Measurements from ENCODE around the gene AMMECR1. TPM values are rescaled to one million over a fixed set of nuclear protein-coding genes. Genes with fewer than 3 reads are reported as not detected.

Gene AMMECR1
- total and polyA plus RNA-seq, 2 of the 8 experiments (the other 6 are each of a cell fraction or from before 2014, with no cell fraction given) = 10.2 to 21.2 TPM

GRCh38 chrX:110211340-110211739 is 106.5 kb downstream of the AMMECR1 start:
- Histone ChIP-seq H3K4me2 (ENCODE audit: insufficient read depth in 1 of 2, low read depth in 2 of 2, low read length in 2 of 2) (no peak overlapping the region), H3K79me1 (ENCODE audit: low read depth, low read length) (no peaks in the 10 kb centered on the region), H2BK20ac (ENCODE audit: low read length) (no peak overlapping the region), H4K20me1 (replicated peaks in 1 of 2; ENCODE audit: control insufficient read depth in 1 of 2, insufficient read depth in 2 of 2, low read length in 2 of 2) (no peaks in the 10 kb centered on the region), H3K27ac (ENCODE audit: low read depth, low read length) (no peak overlapping the region), H3K4me3 (ENCODE audit: extremely low read depth in 1 of 4, insufficient read depth in 2 of 4, low read depth in 3 of 4, low read length in 4 of 4) (no peak overlapping the region), H3K4me1 (replicated peaks in 1 of 4; ENCODE audit: control insufficient read depth in 3 of 4, insufficient read depth in 4 of 4, low read length in 3 of 4) (no peaks in the 10 kb centered on the region), H3K9me3 (ENCODE audit: insufficient read depth in 2 of 2, low read depth in 1 of 2, low read length in 1 of 2) (no peaks in the 10 kb centered on the region), H2BK15ac (ENCODE audit: low read length) (no peak overlapping the region), H2AFZ (ENCODE audit: low read length) (no peak overlapping the region), H3K23ac (ENCODE audit: insufficient read length) (no peak overlapping the region), H3K79me2 (ENCODE audit: control insufficient read depth in 1 of 2, insufficient read depth in 2 of 2, low read length in 2 of 2) (no peaks in the 10 kb centered on the region), H2BK5ac (ENCODE audit: low read depth, low read length) (no peak overlapping the region), H3K18ac (ENCODE audit: extremely low read depth, low read length) (no peak overlapping the region), H3K9ac (replicated peaks in 1 of 4; ENCODE audit: extremely low read depth in 1 of 4, low read depth in 3 of 4, low read length in 3 of 4) (no peak overlapping the region), H2BK12ac (ENCODE audit: low read depth, low read length) (no peak overlapping the region), H4K91ac (replicated peaks; ENCODE audit: insufficient read length, low read length) (no peak overlapping the region), H2BK120ac (replicated peaks; ENCODE audit: low read depth, low read length) (no peak overlapping the region), H3K23me2 (ENCODE audit: low read depth, low read length) (no peaks in the 10 kb centered on the region), H3K27me3 (replicated peaks in 1 of 4; ENCODE audit: control insufficient read depth in 3 of 4, extremely low read depth in 1 of 4, insufficient read depth in 3 of 4, low read length in 3 of 4) (no peaks in the 10 kb centered on the region), H2AK5ac (ENCODE audit: low read depth, low read length) (no peak overlapping the region), H3K36me3 (ENCODE audit: control insufficient read depth in 2 of 4, insufficient read depth in 4 of 4, low read length in 3 of 4) (no peaks in the 10 kb centered on the region; a peak in 1 of 8 replicates), H3K56ac (replicated peaks; ENCODE audit: insufficient read length, low read depth, low read length) (no peak overlapping the region), H4K5ac (ENCODE audit: insufficient read length, low read depth, low read length) (no peak overlapping the region), H3K4ac (replicated peaks; ENCODE audit: insufficient read length, low read depth, low read length) (no peak overlapping the region), H3K14ac (ENCODE audit: insufficient read length) (no peak overlapping the region), H4K8ac (ENCODE audit: extremely low read depth, insufficient read depth, low read length) (no peak overlapping the region)
- DNase-seq (ENCODE audit: low read depth in 1 of 2, low spot score in 2 of 2) (no peak), FAIRE-seq (no peak)
- TF ChIP-seq CTCF (IDR thresholded peaks at IDR 0.05; ENCODE audit: control extremely low read depth in 1 of 3, insufficient read depth in 1 of 3, low read depth in 1 of 3, low read length in 3 of 3) = no peak
- TF ChIP-seq MAX (IDR thresholded peaks at IDR 0.05) = no peak
- TF ChIP-seq CHD2 (IDR thresholded peaks at IDR 0.05; ENCODE audit: low read length) = no peak
- no peak for TF ChIP-seq EZH2 (IDR thresholded peaks at IDR 0.05; ENCODE audit: low read depth, low read length, severe bottlenecking)
- TF ChIP-seq CBX5 (IDR thresholded peaks at IDR 0.05; ENCODE audit: low read depth, low read length) = no peak
- no peak for TF ChIP-seq CREB1 (IDR thresholded peaks at IDR 0.05)
- TF ChIP-seq SRF (IDR thresholded peaks at IDR 0.05; ENCODE audit: low read depth, low read length) = no peak
- no peak for TF ChIP-seq NANOG (IDR thresholded peaks at IDR 0.05; ENCODE audit: insufficient read depth, low read depth, low read length, poor library complexity, severe bottlenecking)
- TF ChIP-seq ZNF274 (IDR thresholded peaks at IDR 0.05; ENCODE audit: borderline replicate concordance, extremely low read depth, low read length) = no peak
- no peak for TF ChIP-seq POLR2AphosphoS5 (IDR thresholded peaks at IDR 0.05; ENCODE audit: low read depth, low read length)
- no peak for TF ChIP-seq JUND (IDR thresholded peaks at IDR 0.05; ENCODE audit: low read length)
- no peak for TF ChIP-seq RFX5 (IDR thresholded peaks at IDR 0.05; ENCODE audit: borderline replicate concordance, low read depth, low read length)
- TF ChIP-seq SP2 (IDR thresholded peaks at IDR 0.05; ENCODE audit: low read length) = no peak
- 100% methylated on average over 1 of the region's 1 CpG; no CpG with 5 or more reads in 1 of the 2 experiments for WGBS, 2 experiments (ENCODE audit: extremely low coverage in 1 of 2, insufficient coverage in 1 of 2, insufficient read length in 1 of 2, insufficient replicate concordance in 2 of 2, low coverage in 1 of 2, low lambda C conversion rate in 2 of 2, missing lambda C conversion rate in 1 of 2)
- ChIA-PET CTCF (ENCODE audit: partially characterized antibody) (interaction anchor here (0.6 to 2.1 kb wide), 11 partner anchors 12 to 398 kb away, joined by 3 to 8 read pairs (median 4); no protein-coding TSS in a partner anchor), POLR2A (ENCODE audit: partially characterized antibody) (no interaction called here)
